Liver (tissue), 3 donors: Measurements from ENCODE around the gene TDRD7.

Source experiments
- ATF3 ChIP-seq: IDR thresholded peaks from 2 replicates; pipeline ENCODE4 v1.6.1; 2016; ENCODE audit warnings: antibody characterized with exemption
- CTCF ChIP-seq: fragments of 150-350 bp; IDR thresholded peaks from 2 replicates; pipeline ENCODE4 v1.5.1; 2017; ENCODE audit warnings: improper control_type of control experiment, low read depth, low read length; ENCODE audit not compliant: missing input control
- FOXA1 ChIP-seq: IDR thresholded peaks from 2 replicates; pipeline ENCODE4 v1.6.1; 2016; ENCODE audit warnings: antibody characterized with exemption
- GABPA ChIP-seq, 2 donors: IDR thresholded peaks in 1 of 2; conservative IDR thresholded peaks in 1 of 2; 2 replicates each; pipeline ENCODE4 v1.6.1; 2016; ENCODE audit warnings: antibody characterized with exemption in 2 of 2, mild to moderate bottlenecking in 1 of 2, moderate library complexity in 1 of 2
- RAD21 ChIP-seq, 2 donors: IDR thresholded peaks; 2 replicates each; pipeline ENCODE4 v1.6.1; 2016; ENCODE audit warnings: antibody characterized with exemption in 2 of 2, mild to moderate bottlenecking in 2 of 2
- REST ChIP-seq: IDR thresholded peaks from 2 replicates; pipeline ENCODE4 v1.6.1; 2016; ENCODE audit warnings: antibody characterized with exemption, mild to moderate bottlenecking
- SP1 ChIP-seq: IDR thresholded peaks from 2 replicates; pipeline ENCODE4 v1.6.1; 2018; ENCODE audit warnings: antibody characterized with exemption, mild to moderate bottlenecking
- YY1 ChIP-seq: IDR thresholded peaks from 2 replicates; pipeline ENCODE4 v1.6.1; 2016; ENCODE audit warnings: antibody characterized with exemption, mild to moderate bottlenecking
- ZBTB33 ChIP-seq: IDR thresholded peaks from 2 replicates; pipeline ENCODE4 v1.6.1; 2016; ENCODE audit warnings: antibody characterized with exemption
- donor health status: healthy.
- donor health status: healthy.

GRCh38 chr9:97480749-97481148 is 68.9 kb downstream of the TDRD7 start:
- no peak for TF ChIP-seq CTCF
- TF ChIP-seq GABPA (IDR thresholded peaks at IDR 0.05 in 1 of 2, conservative IDR thresholded peaks at IDR 0.05 in 1 of 2) = no peak
- no peak for TF ChIP-seq ZBTB33
- no peak for TF ChIP-seq REST
- TF ChIP-seq SP1 = no peak
- TF ChIP-seq RAD21 (IDR thresholded peaks at IDR 0.05) = no peak
- no peak for TF ChIP-seq FOXA1
- TF ChIP-seq ATF3 = no peak
- TF ChIP-seq YY1 = no peak
